ENCODE data around the gene IL3RA.
"Not testable (repeated sequence)": the region's sequence is repeated elsewhere in the genome, so short reads cannot be mapped to it uniquely, and the experiment has no call there.

IL3RA gene

DNA sequence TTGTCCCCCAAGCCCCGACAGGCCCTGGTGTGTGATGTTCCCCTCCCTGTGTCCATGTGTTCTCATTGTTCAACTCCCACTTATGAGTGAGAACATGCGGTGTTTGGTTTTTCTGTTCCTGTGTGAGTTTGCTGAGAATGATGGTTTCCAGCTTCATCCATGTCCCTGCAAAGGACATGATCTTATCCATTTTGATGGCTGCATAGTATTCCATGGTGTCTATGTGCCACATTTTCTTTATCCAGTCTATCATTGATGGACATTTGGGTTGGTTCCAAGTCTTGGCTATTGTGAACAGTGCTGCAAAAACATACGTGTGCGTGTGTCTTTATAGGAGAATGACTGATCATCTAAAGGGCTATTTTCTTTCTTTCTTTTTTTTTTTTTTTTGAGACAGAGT lies 4.2 kb upstream of the IL3RA start:
- not testable (repeated sequence) for DNase-seq

- DNase-seq, result no peak
These were observed 1.7 kb upstream of the IL3RA start for GRCh38 chrX:1334854-1335253.

- no peak for DNase-seq
These were observed 579 bp downstream of the IL3RA start for GRCh38 chrX:1336948-1337779.

DNA sequence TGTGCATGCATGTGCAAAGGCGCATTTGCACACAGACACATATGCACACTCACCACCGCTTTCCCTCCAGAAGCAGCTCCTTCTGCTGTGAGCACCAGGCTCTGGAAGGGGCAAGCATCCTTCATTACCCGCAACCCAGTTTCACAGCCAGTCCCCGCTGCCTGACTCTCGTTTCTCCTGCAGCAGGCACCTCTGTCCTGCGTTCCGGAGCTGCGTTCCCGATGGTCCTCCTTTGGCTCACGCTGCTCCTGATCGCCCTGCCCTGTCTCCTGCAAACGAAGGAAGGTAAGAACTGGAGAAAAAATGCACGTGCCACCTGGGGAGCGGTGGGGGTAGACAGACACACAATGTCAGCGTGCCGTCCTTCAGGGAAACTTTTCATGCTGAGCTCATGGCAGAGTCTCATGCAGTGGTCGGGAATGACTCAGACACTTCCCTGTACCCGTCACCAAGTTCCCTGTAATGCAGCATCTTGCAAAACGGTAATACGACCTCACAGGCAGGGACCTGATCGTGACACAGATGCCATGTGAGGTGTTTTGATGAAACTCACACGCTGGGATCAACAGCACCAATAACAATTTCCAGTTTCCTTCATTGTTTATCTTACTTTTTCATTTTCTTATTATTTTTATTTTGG lies 5.1 kb downstream of the IL3RA start:
- no peak for DNase-seq

DNA sequence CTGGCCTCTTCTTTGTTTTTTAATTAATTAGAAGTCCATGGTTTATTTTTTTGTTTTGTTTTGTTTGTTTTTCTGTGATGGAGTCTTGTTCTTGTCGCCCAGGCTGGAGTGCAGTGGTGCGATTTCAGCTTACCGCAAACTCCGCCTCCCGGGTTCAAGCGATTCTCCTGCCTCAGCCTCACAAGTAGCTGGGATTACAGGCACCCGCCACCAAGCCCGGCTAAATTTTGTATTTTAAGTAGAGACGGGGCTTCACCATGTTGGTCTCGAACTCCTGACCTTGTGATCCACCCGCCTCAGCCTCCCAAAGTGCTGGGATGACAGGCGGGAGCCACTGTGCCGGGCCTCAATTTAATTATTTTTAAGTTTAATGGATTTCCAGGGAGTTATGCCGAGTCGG lies 13.0 kb downstream of the IL3RA start:
- not testable (repeated sequence) for DNase-seq

GRCh38 chrX:1351981-1352714 lies 15.6 kb downstream of the IL3RA start:
- no peak for DNase-seq

- DNase-seq, result no peak
These were observed 17.7 kb downstream of the IL3RA start for GRCh38 chrX:1354036-1355019.

GRCh38 chrX:1355131-1356046 lies 18.8 kb downstream of the IL3RA start:
- DNase-seq, result no peak

DNA sequence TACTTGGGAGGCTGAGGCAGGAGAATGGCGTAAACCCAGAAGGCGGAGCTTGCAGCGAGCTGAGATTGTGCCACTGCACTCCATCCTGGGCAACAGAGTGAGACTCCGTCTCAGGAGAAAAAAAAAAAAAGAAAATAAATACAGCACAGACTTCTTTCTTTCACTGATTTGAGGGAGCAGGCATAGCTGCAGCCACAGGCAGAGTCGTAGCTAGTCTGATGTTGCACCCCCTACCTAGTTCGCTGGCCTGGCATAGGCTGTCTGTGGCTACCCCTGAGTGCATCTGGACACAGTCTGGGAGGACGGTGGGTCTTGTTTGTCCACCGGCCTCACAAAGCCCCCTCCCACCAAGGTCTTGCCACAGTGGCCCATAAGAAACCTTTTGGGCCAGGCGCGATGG lies 21.4 kb downstream of the IL3RA start:
- DNase-seq, result no peak

DNA sequence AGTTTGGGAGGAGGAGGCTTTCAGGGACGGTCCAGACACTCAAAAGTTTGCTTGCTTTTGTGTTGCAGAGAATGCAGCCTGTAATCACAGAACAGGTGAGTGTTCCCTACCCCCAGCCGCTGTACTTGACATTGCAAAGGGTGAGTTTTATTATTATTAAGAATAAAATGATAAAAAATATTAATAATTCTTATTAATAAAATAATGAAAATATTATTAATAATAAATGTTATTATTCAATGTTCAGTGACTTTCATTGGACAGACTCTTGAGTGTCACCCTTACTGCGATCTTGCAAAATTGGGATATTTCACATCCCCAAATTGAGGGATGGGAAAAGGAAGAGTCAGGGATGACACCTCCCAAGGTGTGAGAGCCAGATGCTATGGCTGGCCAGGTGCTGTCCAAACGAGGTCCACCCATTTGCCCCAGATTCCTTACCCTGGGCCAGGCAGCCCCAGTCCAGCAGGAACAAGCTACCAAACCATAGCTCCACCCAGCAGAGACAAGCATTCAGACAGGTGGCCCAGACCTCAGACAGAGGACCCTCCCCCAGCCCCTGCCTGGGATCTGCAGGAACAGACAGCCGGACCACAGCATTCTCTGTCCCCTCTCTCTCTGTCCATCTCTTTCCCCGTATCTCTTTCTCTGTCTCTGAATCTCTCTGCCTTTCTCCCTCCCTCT lies 22.4 kb downstream of the IL3RA start:
- no peak for DNase-seq

- DNase-seq, result no peak
These were observed 22.9 kb downstream of the IL3RA start for GRCh38 chrX:1359477-1359873.

DNA sequence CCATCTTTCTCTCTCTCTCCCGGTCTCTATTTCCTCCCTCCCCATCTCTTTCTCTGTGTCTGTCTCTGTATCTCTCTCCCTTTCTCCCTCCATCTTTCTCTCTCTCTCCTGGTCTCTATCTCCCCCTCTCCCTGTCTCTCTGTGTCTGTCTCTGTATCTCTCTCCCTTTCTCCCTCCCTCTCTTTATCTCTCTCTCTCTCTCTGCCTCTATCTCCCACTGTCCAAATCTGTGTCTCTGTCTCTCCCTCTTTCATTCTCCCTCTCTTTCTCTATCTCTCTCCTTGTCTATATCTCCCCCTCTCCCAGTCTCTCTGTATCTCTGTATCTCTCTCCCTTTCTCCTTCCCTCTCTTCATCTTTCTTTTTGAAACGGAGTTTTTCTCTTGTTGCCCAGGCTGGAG lies 23.6 kb downstream of the IL3RA start:
- DNase-seq, result no peak

DNA sequence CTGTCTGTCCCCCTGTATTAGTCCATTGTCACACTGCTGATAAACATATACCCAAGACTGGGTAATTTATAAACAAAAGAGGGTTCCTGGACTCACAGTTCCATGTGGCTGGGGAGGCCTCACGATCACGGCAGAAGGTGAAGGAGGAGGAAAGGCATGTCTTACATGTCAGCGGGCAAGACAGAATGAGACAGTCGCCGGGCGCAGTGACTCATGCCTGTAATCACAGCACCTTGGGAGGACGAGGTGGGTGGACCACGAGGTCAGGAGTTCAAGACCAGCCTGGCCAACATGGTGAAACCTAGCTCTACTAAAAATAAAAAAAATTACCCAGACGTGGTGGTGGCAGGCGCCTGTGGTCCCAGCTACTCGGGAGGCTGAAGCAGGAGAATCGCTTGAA lies 24.7 kb downstream of the IL3RA start:
- DNase-seq, result no peak

DNA sequence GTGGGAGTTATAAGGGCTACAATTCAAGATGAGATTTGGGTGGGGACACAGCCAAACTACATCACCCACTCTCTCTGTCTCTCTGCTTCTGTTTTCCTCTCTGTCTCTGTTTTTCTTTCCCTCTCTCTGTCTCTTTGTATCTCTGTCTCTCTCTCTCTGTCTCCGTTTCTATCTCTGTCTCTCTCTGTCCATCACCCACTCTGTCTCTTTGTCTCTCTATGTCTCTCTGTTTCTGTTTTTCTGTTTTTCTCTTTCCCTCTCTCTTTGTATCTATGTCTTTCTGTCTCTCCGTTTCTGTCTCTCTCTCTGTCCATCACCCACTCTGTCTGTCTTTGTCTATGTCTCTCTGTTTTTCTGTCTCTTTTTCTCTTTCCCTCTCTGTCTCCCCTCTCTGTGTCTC lies 25.3 kb downstream of the IL3RA start:
- no peak for DNase-seq

GRCh38 chrX:1366363-1366762 lies 29.8 kb downstream of the IL3RA start:
- not testable (repeated sequence) for DNase-seq

GRCh38 chrX:1368385-1368698 lies 31.8 kb downstream of the IL3RA start:
- no peak for DNase-seq

DNA sequence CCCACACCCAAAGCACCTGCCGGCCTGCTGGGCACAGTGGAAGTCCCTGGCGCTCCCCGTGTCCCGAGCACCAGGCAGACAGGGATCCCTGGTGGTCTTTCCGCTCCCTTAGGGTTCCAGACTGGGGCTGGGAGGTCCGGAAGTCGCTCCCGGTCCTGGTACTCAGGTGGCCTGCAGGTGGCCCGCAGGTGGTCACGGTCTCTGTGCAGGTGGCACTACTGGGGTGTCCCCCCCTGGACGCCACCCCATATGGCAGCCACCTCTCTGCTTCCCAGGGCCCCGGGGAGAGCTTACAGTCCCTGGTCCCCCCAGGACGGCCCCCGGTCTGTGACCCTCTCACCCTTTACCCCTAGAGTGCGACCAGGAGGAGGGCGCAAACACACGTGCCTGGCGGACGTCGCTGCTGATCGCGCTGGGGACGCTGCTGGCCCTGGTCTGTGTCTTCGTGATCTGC lies 41.7 kb downstream of the IL3RA start:
- DNase-seq, result no peak

- DNase-seq, result no peak
These were observed 44.2 kb downstream of the IL3RA start for GRCh38 chrX:1380672-1381233.

DNA sequence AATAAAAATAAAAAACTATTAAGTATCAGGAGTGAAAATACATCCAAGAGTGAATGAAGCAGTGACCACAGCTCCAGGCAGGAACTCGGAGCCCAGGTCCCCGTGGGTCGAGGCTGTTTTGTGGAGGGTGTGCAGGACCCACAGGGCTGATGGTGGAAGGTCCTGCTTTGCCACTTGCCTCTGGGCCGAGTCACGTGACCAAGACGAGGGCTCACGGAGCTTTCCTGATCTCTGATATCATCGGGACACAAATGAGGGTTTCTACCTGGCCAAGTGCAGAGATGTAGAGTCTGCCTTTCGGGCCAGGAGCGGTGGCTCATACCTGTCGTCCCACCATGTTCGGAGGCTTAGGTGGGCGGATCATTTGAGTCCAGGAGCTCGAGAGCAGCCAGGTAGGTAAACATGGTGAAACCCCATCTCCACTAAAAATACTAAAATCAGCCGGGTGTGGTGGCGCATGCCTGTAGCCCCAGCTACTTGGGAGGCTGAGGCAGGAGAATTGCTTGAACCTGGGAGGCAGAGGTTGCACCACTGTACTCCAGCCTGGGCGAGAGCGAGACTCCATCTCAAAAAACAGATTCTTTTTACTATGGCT lies 48.2 kb downstream of the IL3RA start:
- DNase-seq, result no peak
